Suprapubic skin (tissue), 4 donors: ENCODE data around the gene LRMDA. TPM values are rescaled to one million over a fixed set of nuclear protein-coding genes. Genes with fewer than 3 reads are reported as not detected.

Experiments
- DNase-seq, 2 donors: peaks; one replicate each; pipeline ENCODE4 v3.0.0-alpha.2; 2019; ENCODE audit warnings: low spot score in 2 of 2
- H3K27ac ChIP-seq: fragments of 200-600 bp; sonication (generic); one replicate; pipeline ENCODE4 v1.5.1; 2019
- H3K27me3 ChIP-seq: fragments of 200-600 bp; sonication (generic); one replicate; pipeline ENCODE4 v1.5.1; 2019
- H3K36me3 ChIP-seq: fragments of 200-600 bp; sonication (generic); one replicate; pipeline ENCODE4 v1.5.1; 2019
- H3K4me1 ChIP-seq: fragments of 200-600 bp; sonication (generic); one replicate; pipeline ENCODE4 v1.5.1; 2019
- H3K4me3 ChIP-seq: fragments of 200-600 bp; sonication (generic); one replicate; pipeline ENCODE4 v1.5.1; 2019; ENCODE audit warnings: mild to moderate bottlenecking
- H3K9me3 ChIP-seq: fragments of 200-600 bp; sonication (generic); one replicate; pipeline ENCODE4 v1.5.1; 2019
- EP300 ChIP-seq: sonication (generic); formaldehyde crosslinking; IDR thresholded peaks from one replicate; pipeline ENCODE4 v1.6.1; 2017; ENCODE audit warnings: antibody characterized with exemption
- POLR2A ChIP-seq, 2 donors: fragments of 450-650 bp; IDR thresholded peaks; one replicate each; pipeline ENCODE4 v1.6.1; 2017; ENCODE audit warnings: antibody characterized with exemption in 2 of 2, mild to moderate bottlenecking in 2 of 2, moderate library complexity in 2 of 2
- POLR2AphosphoS5 ChIP-seq, 3 donors: sonication (generic); formaldehyde crosslinking; IDR thresholded peaks; one replicate each; pipeline ENCODE4 v1.6.1; 2017; ENCODE audit warnings: antibody characterized with exemption in 3 of 3
- WGBS: methylation state at CpG from one replicate; pipeline ENCODE4 v1.1.5; 2018; 5-methylcytosine and 5-hydroxymethylcytosine counted together
- total RNA-seq, 4 donors: library from RNA; depleted of rRNA; stranded (reverse); fragments of >200 nt; gene quantifications; one replicate each; pipeline ENCODE4 v1.1.0, GENCODE V29; 2016
- TF ChIP-seq, protein P1 (sequence below), 2 donors: fragments of 200-600 bp in 1 of 2; fragments of 450-650 bp in 1 of 2; sonication (generic) in 1 of 2; IDR thresholded peaks; one replicate each; pipeline ENCODE4 v1.5.1; 2016 to 2019; ENCODE audit warnings: antibody characterized with exemption in 2 of 2, mild to moderate bottlenecking in 1 of 2, moderate library complexity in 1 of 2

LRMDA gene
- total RNA-seq, 4 donors from 2014 or later, result 0.10 to 2.9 (median 1.9) TPM; not detected in 1

DNA sequence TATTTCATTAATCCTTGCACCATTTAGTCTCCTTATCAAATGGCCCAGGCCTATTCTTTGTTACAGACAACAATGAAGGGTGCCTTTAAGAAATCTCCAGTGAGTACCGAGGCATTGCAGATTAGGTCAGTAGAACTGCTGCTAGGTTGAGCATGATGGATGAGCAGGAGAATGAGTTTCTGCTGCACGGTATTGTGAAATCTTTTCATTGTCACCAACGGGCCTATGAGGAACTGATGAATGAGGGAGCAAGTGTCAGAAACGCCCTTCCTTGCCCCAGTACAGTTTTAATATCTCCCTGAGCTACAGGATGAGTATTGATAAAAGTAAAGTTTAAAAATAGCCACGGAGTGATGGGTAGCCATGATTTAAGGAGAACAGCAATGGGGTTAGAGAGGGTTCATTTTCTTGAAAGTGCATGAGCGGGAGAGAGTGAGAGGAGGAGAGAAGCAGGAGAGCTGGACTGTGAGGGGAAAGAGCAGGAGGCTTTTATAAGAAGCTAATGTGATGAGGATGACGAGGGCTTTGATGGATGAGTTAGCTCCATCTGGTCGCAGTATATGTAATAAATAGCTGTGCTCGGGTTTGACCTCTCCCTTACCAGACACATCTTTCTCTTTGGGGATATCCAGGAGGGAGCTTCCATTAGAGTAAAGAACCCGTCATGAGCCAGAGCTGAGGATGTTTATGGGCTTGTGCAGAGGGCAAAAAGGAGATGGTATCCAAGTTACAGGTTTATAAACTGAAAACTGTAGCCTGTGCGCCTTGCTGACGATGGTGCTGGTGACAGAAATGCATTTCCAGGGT is 526.1 kb downstream of the LRMDA start:
- no peaks in the 10 kb centered on the region for H3K9me3 ChIP-seq
- H3K27ac ChIP-seq, result no peak overlapping the region
- WGBS, result 72% methylated on average over 12 of the region's 12 CpGs
- no peaks in the 10 kb centered on the region for H3K4me1 ChIP-seq
- H3K36me3 ChIP-seq, result no peaks in the 10 kb centered on the region
- TF ChIP-seq, protein P1, sequence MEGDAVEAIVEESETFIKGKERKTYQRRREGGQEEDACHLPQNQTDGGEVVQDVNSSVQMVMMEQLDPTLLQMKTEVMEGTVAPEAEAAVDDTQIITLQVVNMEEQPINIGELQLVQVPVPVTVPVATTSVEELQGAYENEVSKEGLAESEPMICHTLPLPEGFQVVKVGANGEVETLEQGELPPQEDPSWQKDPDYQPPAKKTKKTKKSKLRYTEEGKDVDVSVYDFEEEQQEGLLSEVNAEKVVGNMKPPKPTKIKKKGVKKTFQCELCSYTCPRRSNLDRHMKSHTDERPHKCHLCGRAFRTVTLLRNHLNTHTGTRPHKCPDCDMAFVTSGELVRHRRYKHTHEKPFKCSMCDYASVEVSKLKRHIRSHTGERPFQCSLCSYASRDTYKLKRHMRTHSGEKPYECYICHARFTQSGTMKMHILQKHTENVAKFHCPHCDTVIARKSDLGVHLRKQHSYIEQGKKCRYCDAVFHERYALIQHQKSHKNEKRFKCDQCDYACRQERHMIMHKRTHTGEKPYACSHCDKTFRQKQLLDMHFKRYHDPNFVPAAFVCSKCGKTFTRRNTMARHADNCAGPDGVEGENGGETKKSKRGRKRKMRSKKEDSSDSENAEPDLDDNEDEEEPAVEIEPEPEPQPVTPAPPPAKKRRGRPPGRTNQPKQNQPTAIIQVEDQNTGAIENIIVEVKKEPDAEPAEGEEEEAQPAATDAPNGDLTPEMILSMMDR (IDR thresholded peaks at IDR 0.05), result no peak
- no peaks in the 10 kb centered on the region for H3K27me3 ChIP-seq
- no peak overlapping the region for H3K4me3 ChIP-seq
- no peak for DNase-seq

DNA sequence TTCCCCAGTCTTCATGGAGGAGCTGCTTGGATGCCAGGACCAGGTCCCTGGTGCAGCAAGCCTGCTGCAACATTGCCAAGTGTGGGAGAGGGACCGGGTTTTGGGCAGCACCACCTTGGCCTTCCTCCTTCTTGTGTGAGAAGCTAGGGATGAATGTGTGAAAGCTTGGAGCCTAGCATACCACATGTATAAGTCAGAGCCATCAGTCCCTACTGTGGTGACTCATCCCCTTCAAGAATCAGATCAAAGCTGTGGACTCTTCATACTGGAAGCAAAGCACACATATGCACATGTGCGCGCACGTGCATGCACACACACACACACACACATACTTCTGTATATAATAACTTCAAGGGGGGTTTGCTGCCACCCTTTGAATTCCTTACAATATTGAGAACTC is 527.8 kb downstream of the LRMDA start:
- TF ChIP-seq POLR2AphosphoS5 (IDR thresholded peaks at IDR 0.05) (no peak), EP300 (no peak), POLR2A (IDR thresholded peaks at IDR 0.05) (no peak)
- TF ChIP-seq, protein P1 (IDR thresholded peaks at IDR 0.05), result no peak
- no peak for DNase-seq
- Histone ChIP-seq H3K9me3 (no peaks in the 10 kb centered on the region), H3K36me3 (no peaks in the 10 kb centered on the region), H3K4me1 (no peaks in the 10 kb centered on the region), H3K27me3 (no peaks in the 10 kb centered on the region), H3K4me3 (no peak overlapping the region), H3K27ac (no peak overlapping the region)
- WGBS, result 63% methylated on average over 4 of the region's 4 CpGs

DNA sequence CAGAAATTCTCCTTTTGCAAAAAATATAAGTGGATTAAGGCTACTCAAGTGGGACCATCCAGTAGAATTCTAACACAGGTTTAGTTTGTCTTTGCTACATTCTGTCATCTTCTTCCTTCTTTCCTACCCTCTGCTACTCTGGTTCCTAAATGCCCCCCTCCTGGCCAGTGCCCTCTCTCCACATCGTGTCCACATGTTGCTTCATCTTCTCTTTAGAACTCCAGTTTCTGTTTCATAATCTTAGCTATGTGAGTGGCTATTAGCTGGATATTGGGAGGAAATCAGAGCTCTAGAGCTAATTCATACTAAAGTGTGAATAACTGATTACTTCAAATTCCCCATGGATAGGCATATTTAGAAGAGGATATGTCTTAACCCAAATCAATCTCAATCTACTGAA is 528.5 kb downstream of the LRMDA start:
- DNase-seq, result no peak
- H3K9me3 ChIP-seq, result no peaks in the 10 kb centered on the region
- H3K36me3 ChIP-seq, result no peaks in the 10 kb centered on the region
- H3K4me3 ChIP-seq, result no peak overlapping the region
- TF ChIP-seq, protein P1 (IDR thresholded peaks at IDR 0.05), result no peak
- TF ChIP-seq POLR2AphosphoS5 (IDR thresholded peaks at IDR 0.05) (no peak), POLR2A (IDR thresholded peaks at IDR 0.05) (no peak), EP300 (no peak)
- 59% methylated on average over 1 of the region's 1 CpG for WGBS
- no peaks in the 10 kb centered on the region for H3K4me1 ChIP-seq
- no peak overlapping the region for H3K27ac ChIP-seq
- H3K27me3 ChIP-seq, result no peaks in the 10 kb centered on the region

DNA sequence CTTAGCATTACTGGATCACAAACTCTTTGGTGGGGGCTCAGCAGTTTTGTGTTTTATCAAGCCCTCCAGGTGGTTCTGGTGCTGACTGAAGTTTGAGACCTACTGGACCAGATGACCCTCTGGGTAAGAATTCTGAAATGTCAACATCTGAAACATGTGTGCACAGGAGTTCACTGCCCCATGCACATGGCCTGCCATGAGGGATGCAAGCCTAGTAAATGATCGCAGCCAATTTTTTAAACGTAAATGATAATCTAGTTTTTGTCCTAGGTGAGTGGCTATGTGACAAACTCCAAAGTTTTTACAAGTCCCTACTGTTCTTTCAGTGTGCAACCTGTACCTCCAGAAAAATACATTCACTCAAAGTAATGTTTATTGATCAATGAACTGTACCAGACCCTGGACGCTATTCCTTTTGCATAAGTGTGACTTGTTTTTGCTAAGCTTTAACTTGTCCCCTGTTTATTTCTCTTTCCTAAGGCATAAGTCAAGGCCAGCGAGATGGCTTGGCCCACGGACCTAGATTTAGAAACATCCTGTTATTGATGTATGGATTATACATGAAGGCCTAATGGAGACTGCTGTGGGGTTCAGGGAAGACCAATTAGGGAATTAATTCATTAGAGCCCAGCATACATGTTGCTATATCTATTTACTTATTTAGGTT is 531.1 kb downstream of the LRMDA start:
- Histone ChIP-seq H3K4me1 (no peaks in the 10 kb centered on the region), H3K36me3 (no peaks in the 10 kb centered on the region), H3K27ac (no peak overlapping the region), H3K27me3 (no peaks in the 10 kb centered on the region), H3K4me3 (no peak overlapping the region), H3K9me3 (no peaks in the 10 kb centered on the region)
- no peak for DNase-seq
- TF ChIP-seq EP300 (no peak), POLR2AphosphoS5 (IDR thresholded peaks at IDR 0.05) (no peak)
- 89% methylated on average over 5 of the region's 5 CpGs for WGBS

DNA sequence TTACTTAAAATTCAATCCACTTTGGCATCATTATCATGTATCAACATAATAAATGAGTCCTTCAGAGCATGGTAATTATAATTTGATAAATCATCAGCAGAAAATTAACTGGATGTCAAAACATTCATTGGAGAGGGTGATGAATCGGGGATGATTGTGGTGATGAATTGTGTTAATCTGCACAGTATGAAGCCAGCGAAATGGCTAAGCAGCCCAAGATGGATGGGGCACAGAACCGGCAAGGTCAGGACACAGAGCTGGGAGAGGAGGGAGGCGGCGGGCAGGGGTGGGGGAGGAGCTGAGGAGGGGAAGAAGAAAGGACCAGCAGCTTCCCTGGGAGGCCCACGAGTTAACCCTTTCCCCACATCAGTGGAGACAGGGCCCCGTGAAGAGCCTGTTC is 536.1 kb downstream of the LRMDA start:
- DNase-seq, result no peak
- no peak for TF ChIP-seq EP300
- no peak for TF ChIP-seq POLR2A (IDR thresholded peaks at IDR 0.05)
- TF ChIP-seq POLR2AphosphoS5 (IDR thresholded peaks at IDR 0.05), result no peak
- TF ChIP-seq, protein P1 (IDR thresholded peaks at IDR 0.05), result no peak
- H3K4me1 ChIP-seq, result peaks cover 9% of the 10 kb centered on the region
- no peaks in the 10 kb centered on the region for H3K9me3 ChIP-seq
- H3K27ac ChIP-seq, result no peak overlapping the region
- H3K27me3 ChIP-seq, result no peaks in the 10 kb centered on the region
- no peaks in the 10 kb centered on the region for H3K36me3 ChIP-seq
- WGBS, result 69% methylated on average over 7 of the region's 7 CpGs
- no peak overlapping the region for H3K4me3 ChIP-seq
